ENCODE results near the gene ERBB2. TPM values are rescaled to one million over a fixed set of nuclear protein-coding genes. Genes with fewer than 3 reads are reported as not detected.
A peak's percentile ranks its signal among the peaks of the same experiment; 100 is the strongest.

ERBB2 gene
- total and polyA plus RNA-seq, 2 experiments from 2014 or later, result 46.2 to 196 TPM

GRCh38 chr17:39650121-39650579 is 49.7 kb upstream of the ERBB2 start (continued):
- TF ChIP-seq, protein P1, sequence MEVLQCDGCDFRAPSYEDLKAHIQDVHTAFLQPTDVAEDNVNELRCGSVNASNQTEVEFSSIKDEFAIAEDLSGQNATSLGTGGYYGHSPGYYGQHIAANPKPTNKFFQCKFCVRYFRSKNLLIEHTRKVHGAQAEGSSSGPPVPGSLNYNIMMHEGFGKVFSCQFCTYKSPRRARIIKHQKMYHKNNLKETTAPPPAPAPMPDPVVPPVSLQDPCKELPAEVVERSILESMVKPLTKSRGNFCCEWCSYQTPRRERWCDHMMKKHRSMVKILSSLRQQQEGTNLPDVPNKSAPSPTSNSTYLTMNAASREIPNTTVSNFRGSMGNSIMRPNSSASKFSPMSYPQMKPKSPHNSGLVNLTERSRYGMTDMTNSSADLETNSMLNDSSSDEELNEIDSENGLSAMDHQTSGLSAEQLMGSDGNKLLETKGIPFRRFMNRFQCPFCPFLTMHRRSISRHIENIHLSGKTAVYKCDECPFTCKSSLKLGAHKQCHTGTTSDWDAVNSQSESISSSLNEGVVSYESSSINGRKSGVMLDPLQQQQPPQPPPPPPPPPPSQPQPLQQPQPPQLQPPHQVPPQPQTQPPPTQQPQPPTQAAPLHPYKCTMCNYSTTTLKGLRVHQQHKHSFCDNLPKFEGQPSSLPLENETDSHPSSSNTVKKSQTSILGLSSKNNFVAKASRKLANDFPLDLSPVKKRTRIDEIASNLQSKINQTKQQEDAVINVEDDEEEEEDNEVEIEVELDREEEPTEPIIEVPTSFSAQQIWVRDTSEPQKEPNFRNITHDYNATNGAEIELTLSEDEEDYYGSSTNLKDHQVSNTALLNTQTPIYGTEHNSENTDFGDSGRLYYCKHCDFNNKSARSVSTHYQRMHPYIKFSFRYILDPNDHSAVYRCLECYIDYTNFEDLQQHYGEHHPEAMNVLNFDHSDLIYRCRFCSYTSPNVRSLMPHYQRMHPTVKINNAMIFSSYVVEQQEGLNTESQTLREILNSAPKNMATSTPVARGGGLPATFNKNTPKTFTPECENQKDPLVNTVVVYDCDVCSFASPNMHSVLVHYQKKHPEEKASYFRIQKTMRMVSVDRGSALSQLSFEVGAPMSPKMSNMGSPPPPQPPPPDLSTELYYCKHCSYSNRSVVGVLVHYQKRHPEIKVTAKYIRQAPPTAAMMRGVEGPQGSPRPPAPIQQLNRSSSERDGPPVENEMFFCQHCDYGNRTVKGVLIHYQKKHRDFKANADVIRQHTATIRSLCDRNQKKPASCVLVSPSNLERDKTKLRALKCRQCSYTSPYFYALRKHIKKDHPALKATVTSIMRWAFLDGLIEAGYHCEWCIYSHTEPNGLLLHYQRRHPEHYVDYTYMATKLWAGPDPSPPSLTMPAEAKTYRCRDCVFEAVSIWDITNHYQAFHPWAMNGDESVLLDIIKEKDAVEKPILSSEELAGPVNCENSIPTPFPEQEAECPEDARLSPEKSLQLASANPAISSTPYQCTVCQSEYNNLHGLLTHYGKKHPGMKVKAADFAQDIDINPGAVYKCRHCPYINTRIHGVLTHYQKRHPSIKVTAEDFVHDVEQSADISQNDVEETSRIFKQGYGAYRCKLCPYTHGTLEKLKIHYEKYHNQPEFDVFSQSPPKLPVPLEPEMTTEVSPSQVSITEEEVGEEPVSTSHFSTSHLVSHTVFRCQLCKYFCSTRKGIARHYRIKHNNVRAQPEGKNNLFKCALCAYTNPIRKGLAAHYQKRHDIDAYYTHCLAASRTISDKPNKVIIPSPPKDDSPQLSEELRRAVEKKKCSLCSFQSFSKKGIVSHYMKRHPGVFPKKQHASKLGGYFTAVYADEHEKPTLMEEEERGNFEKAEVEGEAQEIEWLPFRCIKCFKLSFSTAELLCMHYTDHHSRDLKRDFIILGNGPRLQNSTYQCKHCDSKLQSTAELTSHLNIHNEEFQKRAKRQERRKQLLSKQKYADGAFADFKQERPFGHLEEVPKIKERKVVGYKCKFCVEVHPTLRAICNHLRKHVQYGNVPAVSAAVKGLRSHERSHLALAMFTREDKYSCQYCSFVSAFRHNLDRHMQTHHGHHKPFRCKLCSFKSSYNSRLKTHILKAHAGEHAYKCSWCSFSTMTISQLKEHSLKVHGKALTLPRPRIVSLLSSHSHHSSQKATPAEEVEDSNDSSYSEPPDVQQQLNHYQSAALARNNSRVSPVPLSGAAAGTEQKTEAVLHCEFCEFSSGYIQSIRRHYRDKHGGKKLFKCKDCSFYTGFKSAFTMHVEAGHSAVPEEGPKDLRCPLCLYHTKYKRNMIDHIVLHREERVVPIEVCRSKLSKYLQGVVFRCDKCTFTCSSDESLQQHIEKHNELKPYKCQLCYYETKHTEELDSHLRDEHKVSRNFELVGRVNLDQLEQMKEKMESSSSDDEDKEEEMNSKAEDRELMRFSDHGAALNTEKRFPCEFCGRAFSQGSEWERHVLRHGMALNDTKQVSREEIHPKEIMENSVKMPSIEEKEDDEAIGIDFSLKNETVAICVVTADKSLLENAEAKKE (CRISPR knock-in tag; IDR thresholded peaks at IDR 0.05), result no peak

GRCh38 chr17:39651923-39652586 is 47.8 kb upstream of the ERBB2 start:
- no peaks in the 10 kb centered on the region for H3K9me2 ChIP-seq (ENCODE audit: insufficient read depth)
- H3K36me3 ChIP-seq (ENCODE audit: insufficient read depth), result no peaks in the 10 kb centered on the region
- H3K79me2 ChIP-seq (replicated peaks; ENCODE audit: insufficient read depth), result peaks cover 15% of the 10 kb centered on the region
- H3K4me1 ChIP-seq (ENCODE audit: insufficient read depth), result peaks cover 18% of the 10 kb centered on the region
- H3K4me3 ChIP-seq, result no peak overlapping the region
- no peaks in the 10 kb centered on the region; the same call in 2 of the 3 replicates for H3K9me3 Mint-ChIP-seq
- H3K36me3 Mint-ChIP-seq (ENCODE audit: low read depth), result peaks cover 10% of the 10 kb centered on the region
- ATAC-seq (no peak), DNase-seq (ENCODE audit: low spot score) (no peak)
- H2AFZ ChIP-seq, result no peak overlapping the region
- peak overlapping the region; percentile 93 for H3K27ac Mint-ChIP-seq
- peaks cover 53% of the 10 kb centered on the region for H3K4me1 Mint-ChIP-seq
- H3K27me3 Mint-ChIP-seq (ENCODE audit: insufficient read depth, low read depth, poor library complexity), result peaks cover 18% of the 10 kb centered on the region
- H3K4me2 ChIP-seq, result peak overlapping the region; percentile 43
- peak overlapping the region; percentile 55; the same call in 1 of the 2 replicates for H3K27ac ChIP-seq (ENCODE audit: low read depth)
- peaks cover 10% of the 10 kb centered on the region for H4K20me1 ChIP-seq (replicated peaks; ENCODE audit: insufficient read depth)
- H3K27me3 ChIP-seq (ENCODE audit: insufficient read depth), result no peaks in the 10 kb centered on the region
- H3F3A ChIP-seq (replicated peaks; ENCODE audit: low read depth), result peaks cover 13% of the 10 kb centered on the region; the same call in 1 of the 2 replicates
- H3K4me3 Mint-ChIP-seq, result no peak overlapping the region; the same call in 2 of the 3 replicates
- TF ChIP-seq JUNB (IDR thresholded peaks at IDR 0.05; ENCODE audit: unreplicated experiment) (no peak), NANOG (IDR thresholded peaks at IDR 0.05; ENCODE audit: borderline replicate concordance) (no peak), CREB1 (CRISPR knock-in tag; IDR thresholded peaks at IDR 0.05; ENCODE audit: low read depth) (no peak), ZNF114 (CRISPR knock-in tag; IDR thresholded peaks at IDR 0.05) (no peak)
- TF ChIP-seq, protein P1 (CRISPR knock-in tag; IDR thresholded peaks at IDR 0.05), result no peak
- TF ChIP-seq, protein P2, sequence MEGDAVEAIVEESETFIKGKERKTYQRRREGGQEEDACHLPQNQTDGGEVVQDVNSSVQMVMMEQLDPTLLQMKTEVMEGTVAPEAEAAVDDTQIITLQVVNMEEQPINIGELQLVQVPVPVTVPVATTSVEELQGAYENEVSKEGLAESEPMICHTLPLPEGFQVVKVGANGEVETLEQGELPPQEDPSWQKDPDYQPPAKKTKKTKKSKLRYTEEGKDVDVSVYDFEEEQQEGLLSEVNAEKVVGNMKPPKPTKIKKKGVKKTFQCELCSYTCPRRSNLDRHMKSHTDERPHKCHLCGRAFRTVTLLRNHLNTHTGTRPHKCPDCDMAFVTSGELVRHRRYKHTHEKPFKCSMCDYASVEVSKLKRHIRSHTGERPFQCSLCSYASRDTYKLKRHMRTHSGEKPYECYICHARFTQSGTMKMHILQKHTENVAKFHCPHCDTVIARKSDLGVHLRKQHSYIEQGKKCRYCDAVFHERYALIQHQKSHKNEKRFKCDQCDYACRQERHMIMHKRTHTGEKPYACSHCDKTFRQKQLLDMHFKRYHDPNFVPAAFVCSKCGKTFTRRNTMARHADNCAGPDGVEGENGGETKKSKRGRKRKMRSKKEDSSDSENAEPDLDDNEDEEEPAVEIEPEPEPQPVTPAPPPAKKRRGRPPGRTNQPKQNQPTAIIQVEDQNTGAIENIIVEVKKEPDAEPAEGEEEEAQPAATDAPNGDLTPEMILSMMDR (conservative IDR thresholded peaks at IDR 0.05; ENCODE audit: low read depth in 2 of 2), result no peak

All from GM23338 (cell line).